PC-3 (cell line): Measurements from ENCODE around the gene PPM1F. TPM values are rescaled to one million over a fixed set of nuclear protein-coding genes. Genes with fewer than 3 reads are reported as not detected.

Experiments used
- ATAC-seq: fragments of 200-7000 bp; cut with Tn5 transposase; 2 replicates; pipeline ENCODE4 v1.9.1; 2020; ENCODE audit warnings: mild to moderate bottlenecking, moderate library complexity
- BruUV-seq: library from RNA; stranded (reverse); fragments of 400-500 nt; replicated peaks from 2 replicates; lab custom pipeline; 2021; lab: Mats Ljungman, UMichigan
- CTCF ChIA-PET: fragments of 300-600 bp; sonication (Branson Sonifier 250); formaldehyde crosslinking; loops from one replicate; lab custom pipeline; 2022; ENCODE audit warnings: antibody characterized with exemption; lab: Charles Lee
- POLR2A ChIA-PET: fragments of 300-600 bp; sonication (Branson Sonifier 250); formaldehyde crosslinking; loops from one replicate; lab custom pipeline; 2022; ENCODE audit warnings: antibody characterized with exemption; ENCODE audit not compliant: unreplicated experiment; lab: Charles Lee
- DNase-seq: peaks from one replicate; pipeline ENCODE4 v3.0.0-alpha.2; 2015
- H2AFZ ChIP-seq: fragments of 300-600 bp; sonication (generic); 2 replicates; pipeline ENCODE4 v1.6.0; 2016; ENCODE audit warnings: antibody characterized with exemption, low read length
- H3F3A ChIP-seq: fragments of 300-600 bp; sonication (generic); one replicate; pipeline ENCODE4 v1.6.0; 2017; ENCODE audit warnings: antibody characterized with exemption, low read length, control low read depth, mild to moderate bottlenecking; ENCODE audit not compliant: unreplicated experiment
- H3K27ac ChIP-seq: fragments of 300-600 bp; sonication (generic); 2 replicates; pipeline ENCODE4 v1.5.1; 2016; ENCODE audit warnings: mild to moderate bottlenecking, low read length
- H3K27me3 ChIP-seq: fragments of 300-600 bp; sonication (generic); 2 replicates; pipeline ENCODE4 v1.6.1; 2016; ENCODE audit warnings: low read length, mixed read lengths
- H3K36me3 ChIP-seq: fragments of 300-600 bp; sonication (generic); 2 replicates; pipeline ENCODE4 v1.6.1; 2016; ENCODE audit warnings: low read depth, mixed run types, low read length, mixed read lengths
- H3K4me1 ChIP-seq: fragments of 300-600 bp; sonication (generic); 2 replicates; pipeline ENCODE4 v1.5.1; 2016; ENCODE audit warnings: low read length; ENCODE audit not compliant: insufficient read depth
- H3K4me2 ChIP-seq: fragments of 300-600 bp; sonication (generic); 2 replicates; pipeline ENCODE4 v1.6.0; 2016; ENCODE audit warnings: low read length
- H3K4me3 ChIP-seq: fragments of 300-600 bp; sonication (generic); 2 replicates; pipeline ENCODE4 v1.5.1; 2016; ENCODE audit warnings: mild to moderate bottlenecking, low read length, mixed read lengths
- H3K79me2 ChIP-seq: fragments of 300-600 bp; sonication (generic); 2 replicates; pipeline ENCODE4 v1.6.1; 2017; ENCODE audit warnings: low read length, mixed read lengths
- H3K9ac ChIP-seq: fragments of 300-600 bp; sonication (generic); 2 replicates; pipeline ENCODE4 v1.6.0; 2016; ENCODE audit warnings: mild to moderate bottlenecking, low read length
- H3K9me2 ChIP-seq: fragments of 300-600 bp; sonication (generic); replicated peaks from 2 replicates; pipeline ENCODE4 v1.6.1; 2016; ENCODE audit warnings: mixed run types, low read length, mixed read lengths
- H3K9me3 ChIP-seq: fragments of 300-600 bp; sonication (generic); 2 replicates; pipeline ENCODE4 v1.6.1; 2016; ENCODE audit warnings: low read length, mixed read lengths
- H4K20me1 ChIP-seq: fragments of 300-600 bp; sonication (generic); 2 replicates; pipeline ENCODE4 v1.6.1; 2016; ENCODE audit warnings: low read length, mixed read lengths
- EZH2 ChIP-seq: fragments of 300-600 bp; sonication (generic); IDR thresholded peaks from one replicate; pipeline ENCODE4 v1.6.1; 2017; ENCODE audit warnings: antibody characterized with exemption, mild to moderate bottlenecking, low read length; ENCODE audit not compliant: unreplicated experiment
- EZH2phosphoT487 ChIP-seq: fragments of 300-600 bp; sonication (generic); IDR thresholded peaks from 2 replicates; pipeline ENCODE4 v1.6.1; 2018; ENCODE audit warnings: mild to moderate bottlenecking, antibody characterized with exemption, low read length, borderline replicate concordance
- intact Hi-C: fragments of 100-400 bp; cut with micrococcal nuclease; formaldehyde crosslinking; loops from 2 replicates; pipeline ENCODE4 v1.9.0; 2023
- total RNA-seq: library from RNA; depleted of rRNA; stranded (reverse); fragments of >200 nt; gene quantifications from 2 replicates; pipeline ENCODE4 v1.2.3, GENCODE V29; 2014
- TF ChIP-seq, protein P1 (sequence below): fragments of 300-600 bp; sonication (generic); conservative IDR thresholded peaks from 2 replicates; pipeline ENCODE4 v1.5.1; 2017; ENCODE audit warnings: antibody characterized with exemption, low read depth, mild to moderate bottlenecking, low read length

The PPM1F gene
- total RNA-seq, 1 experiment from 2014 or later, result 40.4 TPM

DNA sequence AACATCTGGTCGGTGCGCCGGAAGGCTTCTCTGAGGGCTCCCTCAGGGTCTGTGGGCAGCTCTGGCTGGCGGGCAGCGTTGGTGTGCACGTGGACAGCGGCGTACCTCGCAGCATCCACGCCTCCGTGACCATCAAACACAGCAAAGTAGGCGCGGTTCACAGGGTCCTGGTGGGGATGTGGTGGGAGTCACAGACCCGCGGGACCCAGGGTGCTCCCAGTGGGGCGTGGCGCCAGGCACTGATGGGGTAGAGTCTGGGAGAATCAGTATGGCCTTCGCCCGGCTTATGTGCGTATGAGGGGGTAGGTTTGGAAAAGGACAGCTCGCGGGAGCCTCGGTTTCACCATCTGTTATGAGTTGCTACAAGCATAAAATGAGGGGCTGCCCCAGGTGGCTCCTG is 19.2 kb downstream of the PPM1F start:
- POLR2A ChIA-PET, result no interaction called here
- ATAC-seq (no peak), DNase-seq (no peak)
- Histone ChIP-seq H3K4me2 (no peak overlapping the region), H3K79me2 (0 out of 2 replicates have a peak, but pooled peaks cover 9% of the 10 kb centered on the region), H3F3A (no peaks in the 10 kb centered on the region), H3K4me1 (peaks cover 18% of the 10 kb centered on the region), H3K36me3 (peaks cover 22% of the 10 kb centered on the region; the same call in 1 of the 2 replicates), H4K20me1 (no peaks in the 10 kb centered on the region), H3K4me3 (no peak overlapping the region), H3K27ac (no peak overlapping the region), H3K9ac (no peak overlapping the region), H2AFZ (no peak overlapping the region), H3K27me3 (no peaks in the 10 kb centered on the region), H3K9me2 (no peaks in the 10 kb centered on the region), H3K9me3 (no peaks in the 10 kb centered on the region)
- BruUV-seq, result no TSS peak
- CTCF ChIA-PET, result no interaction called here
- intact Hi-C loops, result no loop called here
- TF ChIP-seq EZH2 (no peak), EZH2phosphoT487 (no peak)

DNA sequence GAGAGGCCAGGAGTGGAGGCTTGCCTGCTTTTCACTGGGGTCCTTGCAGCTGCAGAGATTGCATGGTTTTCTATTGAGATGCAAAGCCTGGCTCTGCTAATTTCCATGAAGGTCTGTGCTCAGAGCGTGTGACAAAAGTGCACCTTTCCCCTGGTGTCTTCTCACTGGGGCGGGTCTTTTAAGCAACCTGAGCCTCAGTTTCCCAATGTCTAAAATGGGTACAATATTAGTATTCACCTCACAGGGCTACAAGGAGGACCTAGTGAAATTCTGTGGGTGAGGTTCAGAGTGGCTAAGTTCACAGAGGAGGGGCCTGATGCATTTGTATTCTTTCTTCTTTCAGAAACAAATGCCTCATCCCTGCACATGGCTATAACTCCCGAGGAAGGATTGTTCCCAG is 20.3 kb downstream of the PPM1F start:
- Histone ChIP-seq H4K20me1 (no peaks in the 10 kb centered on the region), H3F3A (no peaks in the 10 kb centered on the region), H3K9me2 (no peaks in the 10 kb centered on the region), H3K79me2 (0 out of 2 replicates have a peak, but pooled peaks cover 9% of the 10 kb centered on the region), H3K27ac (no peak overlapping the region), H3K36me3 (peaks cover 22% of the 10 kb centered on the region; the same call in 1 of the 2 replicates), H3K27me3 (no peaks in the 10 kb centered on the region), H3K4me3 (no peak overlapping the region), H2AFZ (no peak overlapping the region), H3K9ac (no peak overlapping the region), H3K4me1 (peaks cover 9% of the 10 kb centered on the region), H3K9me3 (no peaks in the 10 kb centered on the region), H3K4me2 (no peak overlapping the region)
- ATAC-seq, result no peak
- CTCF ChIA-PET, result no interaction called here
- POLR2A ChIA-PET, result no interaction called here
- no peak for DNase-seq
- no TSS peak for BruUV-seq
- intact Hi-C loops, result no loop called here
- TF ChIP-seq EZH2, result no peak
- TF ChIP-seq, protein P1, sequence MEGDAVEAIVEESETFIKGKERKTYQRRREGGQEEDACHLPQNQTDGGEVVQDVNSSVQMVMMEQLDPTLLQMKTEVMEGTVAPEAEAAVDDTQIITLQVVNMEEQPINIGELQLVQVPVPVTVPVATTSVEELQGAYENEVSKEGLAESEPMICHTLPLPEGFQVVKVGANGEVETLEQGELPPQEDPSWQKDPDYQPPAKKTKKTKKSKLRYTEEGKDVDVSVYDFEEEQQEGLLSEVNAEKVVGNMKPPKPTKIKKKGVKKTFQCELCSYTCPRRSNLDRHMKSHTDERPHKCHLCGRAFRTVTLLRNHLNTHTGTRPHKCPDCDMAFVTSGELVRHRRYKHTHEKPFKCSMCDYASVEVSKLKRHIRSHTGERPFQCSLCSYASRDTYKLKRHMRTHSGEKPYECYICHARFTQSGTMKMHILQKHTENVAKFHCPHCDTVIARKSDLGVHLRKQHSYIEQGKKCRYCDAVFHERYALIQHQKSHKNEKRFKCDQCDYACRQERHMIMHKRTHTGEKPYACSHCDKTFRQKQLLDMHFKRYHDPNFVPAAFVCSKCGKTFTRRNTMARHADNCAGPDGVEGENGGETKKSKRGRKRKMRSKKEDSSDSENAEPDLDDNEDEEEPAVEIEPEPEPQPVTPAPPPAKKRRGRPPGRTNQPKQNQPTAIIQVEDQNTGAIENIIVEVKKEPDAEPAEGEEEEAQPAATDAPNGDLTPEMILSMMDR, result no peak

DNA sequence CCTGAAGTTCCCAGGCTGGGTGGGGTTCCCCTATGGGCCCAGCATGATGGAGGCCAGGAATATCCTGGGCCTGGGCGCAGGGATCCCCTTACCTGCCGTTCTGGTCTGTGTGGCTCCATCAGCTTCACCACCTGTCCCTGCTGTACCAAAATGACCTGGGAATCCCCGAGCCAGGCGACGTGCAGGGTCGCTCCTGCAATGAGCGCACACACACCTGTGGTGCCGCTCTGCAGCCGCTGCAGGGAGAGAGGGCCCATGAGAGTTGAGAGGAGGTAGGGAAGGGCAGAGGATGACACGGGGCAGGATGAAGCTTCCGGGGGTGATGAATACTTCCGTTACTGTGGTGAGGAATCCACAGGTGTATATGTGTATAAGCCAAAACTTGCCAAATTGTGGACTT is 21.6 kb downstream of the PPM1F start:
- H4K20me1 ChIP-seq, result no peaks in the 10 kb centered on the region
- no peaks in the 10 kb centered on the region for H3K9me3 ChIP-seq
- no peaks in the 10 kb centered on the region for H3K27me3 ChIP-seq
- no peaks in the 10 kb centered on the region for H3K79me2 ChIP-seq
- H3F3A ChIP-seq, result no peaks in the 10 kb centered on the region
- DNase-seq (no peak), ATAC-seq (no peak)
- H2AFZ ChIP-seq, result no peak overlapping the region
- BruUV-seq, result no TSS peak
- H3K4me2 ChIP-seq, result no peak overlapping the region
- intact Hi-C loops, result no loop called here
- H3K4me1 ChIP-seq, result no peaks in the 10 kb centered on the region
- ChIA-PET CTCF (no interaction called here), POLR2A (no interaction called here)
- H3K9me2 ChIP-seq, result no peaks in the 10 kb centered on the region
- peaks cover 22% of the 10 kb centered on the region; the same call in 1 of the 2 replicates for H3K36me3 ChIP-seq
- H3K4me3 ChIP-seq, result no peak overlapping the region
- no peak overlapping the region for H3K9ac ChIP-seq
- TF ChIP-seq EZH2, result no peak
- TF ChIP-seq EZH2phosphoT487, result no peak
- TF ChIP-seq, protein P1, result no peak
- H3K27ac ChIP-seq, result no peak overlapping the region
